ENCODE measurements around the gene EXOSC10.
"Not testable (repeated sequence)": the region's sequence is repeated elsewhere in the genome, so short reads cannot be mapped to it uniquely, and the experiment has no call there.

The EXOSC10 gene

DNA sequence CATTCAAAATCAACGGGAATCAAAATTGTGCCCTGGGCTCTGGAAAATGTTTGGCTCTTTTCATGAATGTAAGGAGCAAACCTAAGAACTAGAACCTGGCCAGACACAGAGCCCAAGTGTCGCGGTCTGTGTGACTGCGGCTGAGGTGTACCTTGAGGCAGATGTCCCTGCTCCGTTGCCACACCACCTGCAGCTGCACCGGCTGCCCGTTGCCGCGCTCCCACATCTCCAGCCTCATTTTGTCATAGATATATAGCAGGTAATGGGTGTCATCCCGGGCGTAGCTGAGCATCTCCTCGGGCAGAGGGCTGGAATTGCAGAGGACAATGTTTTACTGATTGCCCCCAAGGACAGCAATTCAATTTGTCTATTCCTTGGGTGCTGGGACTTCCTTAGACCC is 18.7 kb downstream of the EXOSC10 start:
- Histone ChIP-seq H3K27me3 (ENCODE audit: insufficient read depth, low read depth, severe bottlenecking) (no peaks in the 10 kb centered on the region), H3K27ac (0 out of 2 replicates have a peak overlapping the region, but pooled peaks have one; percentile 23), H3K36me3 (peaks cover 81% of the 10 kb centered on the region), H3K9me3 (ENCODE audit: severe bottlenecking) (no peaks in the 10 kb centered on the region), H3K4me3 (ENCODE audit: low read depth, low read length) (no peak overlapping the region)
- no peak for DNase-seq
- TF ChIP-seq, protein P1, sequence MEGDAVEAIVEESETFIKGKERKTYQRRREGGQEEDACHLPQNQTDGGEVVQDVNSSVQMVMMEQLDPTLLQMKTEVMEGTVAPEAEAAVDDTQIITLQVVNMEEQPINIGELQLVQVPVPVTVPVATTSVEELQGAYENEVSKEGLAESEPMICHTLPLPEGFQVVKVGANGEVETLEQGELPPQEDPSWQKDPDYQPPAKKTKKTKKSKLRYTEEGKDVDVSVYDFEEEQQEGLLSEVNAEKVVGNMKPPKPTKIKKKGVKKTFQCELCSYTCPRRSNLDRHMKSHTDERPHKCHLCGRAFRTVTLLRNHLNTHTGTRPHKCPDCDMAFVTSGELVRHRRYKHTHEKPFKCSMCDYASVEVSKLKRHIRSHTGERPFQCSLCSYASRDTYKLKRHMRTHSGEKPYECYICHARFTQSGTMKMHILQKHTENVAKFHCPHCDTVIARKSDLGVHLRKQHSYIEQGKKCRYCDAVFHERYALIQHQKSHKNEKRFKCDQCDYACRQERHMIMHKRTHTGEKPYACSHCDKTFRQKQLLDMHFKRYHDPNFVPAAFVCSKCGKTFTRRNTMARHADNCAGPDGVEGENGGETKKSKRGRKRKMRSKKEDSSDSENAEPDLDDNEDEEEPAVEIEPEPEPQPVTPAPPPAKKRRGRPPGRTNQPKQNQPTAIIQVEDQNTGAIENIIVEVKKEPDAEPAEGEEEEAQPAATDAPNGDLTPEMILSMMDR (IDR thresholded peaks at IDR 0.05; ENCODE audit: low read depth, low read length), result no peak

DNA sequence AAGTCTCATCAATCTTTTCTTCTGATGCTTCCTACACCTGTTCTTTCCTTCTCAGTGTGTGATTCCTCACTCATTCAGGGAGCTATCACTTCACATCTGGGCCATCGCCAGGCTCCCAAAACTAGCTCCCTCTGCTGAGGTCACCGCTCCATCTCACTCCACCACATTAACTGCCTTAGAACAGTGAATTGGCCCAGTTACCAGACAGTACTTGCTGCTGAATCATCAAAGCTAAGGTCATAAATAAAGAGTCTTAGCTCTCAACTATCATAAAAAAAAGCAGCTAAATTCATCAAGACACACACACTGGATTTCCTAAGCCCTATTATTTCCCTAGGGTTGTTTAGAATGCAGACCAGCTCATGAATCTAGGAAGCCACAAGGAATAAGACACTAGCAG is 21.0 kb downstream of the EXOSC10 start:
- peak overlapping the region; percentile 33; the same call in 1 of the 2 replicates for H3K27ac ChIP-seq
- H3K36me3 ChIP-seq, result peaks cover 82% of the 10 kb centered on the region
- TF ChIP-seq, protein P1 (IDR thresholded peaks at IDR 0.05; ENCODE audit: low read depth, low read length), result no peak
- H3K27me3 ChIP-seq (ENCODE audit: insufficient read depth, low read depth, severe bottlenecking), result no peaks in the 10 kb centered on the region
- H3K9me3 ChIP-seq (ENCODE audit: severe bottlenecking), result no peaks in the 10 kb centered on the region
- H3K4me3 ChIP-seq (ENCODE audit: low read depth, low read length), result no peak overlapping the region
- no peak for DNase-seq

DNA sequence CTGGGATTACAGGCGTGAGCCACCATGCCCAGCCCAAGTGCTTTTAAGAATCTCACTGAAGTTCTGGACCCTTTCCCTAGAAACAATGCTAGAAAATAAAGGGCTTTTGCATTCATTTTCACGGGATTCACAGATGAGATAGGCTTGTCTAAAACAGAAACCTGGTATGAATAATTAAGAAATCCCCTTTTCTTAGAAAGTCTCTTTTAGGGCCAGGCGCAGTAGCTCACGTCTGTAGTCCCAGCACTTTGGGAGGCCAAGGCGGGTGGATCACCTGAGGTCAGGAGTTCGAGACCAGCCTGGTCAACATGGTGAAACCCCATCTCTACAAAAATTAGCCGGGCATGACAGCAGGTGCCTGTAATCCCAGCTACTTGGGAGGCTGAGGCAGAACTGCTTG is 26.3 kb downstream of the EXOSC10 start:
- not testable (repeated sequence) for DNase-seq; H3K27me3 ChIP-seq (ENCODE audit: insufficient read depth, low read depth, severe bottlenecking); H3K27ac ChIP-seq; H3K4me3 ChIP-seq (ENCODE audit: low read depth, low read length); H3K9me3 ChIP-seq (ENCODE audit: severe bottlenecking)
- peaks cover 91% of the 10 kb centered on the region for H3K36me3 ChIP-seq

DNA sequence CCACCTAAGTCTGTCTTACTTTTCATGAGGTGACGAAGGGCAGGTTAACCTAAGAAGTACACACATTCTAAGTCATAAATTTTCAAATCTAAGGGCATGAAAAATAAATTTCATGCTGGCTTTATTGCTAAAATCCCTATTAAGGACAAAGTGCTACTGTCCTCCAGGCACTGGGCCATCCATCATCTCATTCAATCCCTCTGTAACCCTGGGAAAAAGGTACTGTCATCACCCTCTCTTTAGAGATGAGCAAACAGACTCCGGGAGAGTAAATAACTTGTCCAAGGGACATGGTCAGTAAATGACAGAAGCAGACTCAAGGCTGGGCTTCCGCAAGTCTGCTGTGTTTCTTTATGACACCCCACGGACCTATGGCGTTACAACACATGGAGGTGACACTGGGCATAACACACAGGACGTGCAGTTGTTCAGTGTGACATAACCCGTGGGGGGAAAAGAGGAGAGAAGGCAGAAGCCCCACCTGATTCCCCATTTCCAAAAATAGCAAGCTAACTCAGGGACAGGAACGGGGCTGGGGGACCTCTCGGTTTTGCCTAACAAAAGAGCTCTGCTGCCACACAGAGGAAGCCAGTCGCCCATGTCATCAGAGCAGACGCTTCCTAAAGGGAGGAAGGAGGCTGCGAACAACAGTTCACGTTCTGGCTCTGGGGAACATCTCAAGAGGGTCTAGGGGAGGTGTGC is 27.3 kb downstream of the EXOSC10 start:
- Histone ChIP-seq H3K27me3 (ENCODE audit: insufficient read depth, low read depth, severe bottlenecking) (no peaks in the 10 kb centered on the region), H3K9me3 (ENCODE audit: severe bottlenecking) (no peaks in the 10 kb centered on the region), H3K4me3 (ENCODE audit: low read depth, low read length) (no peak overlapping the region), H3K27ac (no peak overlapping the region), H3K36me3 (peaks cover 93% of the 10 kb centered on the region)
- no peak for DNase-seq
- TF ChIP-seq, protein P1 (IDR thresholded peaks at IDR 0.05; ENCODE audit: low read depth, low read length), result no peak

DNA sequence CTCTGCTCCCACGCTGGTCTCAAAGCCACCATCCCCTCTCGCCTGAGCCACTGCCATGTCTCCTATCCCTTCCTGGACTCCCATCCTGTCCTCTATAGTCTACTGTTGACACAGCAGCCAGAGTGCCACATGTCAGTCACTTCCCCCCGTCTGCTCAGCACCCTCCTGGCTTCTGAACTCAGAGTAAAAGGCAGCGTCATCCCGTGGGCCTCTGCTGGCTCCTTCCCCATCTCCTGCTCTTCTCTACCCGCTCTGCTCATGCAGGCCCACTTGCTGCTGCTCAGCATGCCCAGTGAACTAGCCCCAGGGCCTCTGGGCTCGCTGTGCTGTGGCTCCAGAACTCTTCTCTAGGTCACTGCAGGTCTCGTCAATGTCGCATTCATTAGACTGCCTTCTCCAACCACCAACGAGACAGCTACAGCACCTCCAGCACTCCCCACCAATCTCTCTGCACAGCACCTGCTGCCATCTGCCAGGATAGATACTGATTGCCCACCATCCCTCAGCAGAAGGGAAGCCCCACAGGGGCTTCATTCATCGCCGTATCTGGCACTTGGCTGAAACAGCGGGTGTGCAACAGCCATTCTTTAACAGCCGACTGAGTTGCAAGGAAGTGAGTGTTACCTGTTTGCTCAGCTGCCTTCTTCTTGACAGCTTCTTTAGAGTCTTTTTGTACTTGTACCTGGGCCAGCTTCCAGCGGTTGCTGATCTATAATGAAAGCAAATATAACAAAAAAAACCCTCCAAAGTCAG is 28.0 kb downstream of the EXOSC10 start:
- Histone ChIP-seq H3K27me3 (ENCODE audit: insufficient read depth, low read depth, severe bottlenecking) (no peaks in the 10 kb centered on the region), H3K36me3 (peaks cover 93% of the 10 kb centered on the region), H3K4me3 (ENCODE audit: low read depth, low read length) (no peak overlapping the region), H3K9me3 (ENCODE audit: severe bottlenecking) (no peaks in the 10 kb centered on the region), H3K27ac (no peak overlapping the region)
- TF ChIP-seq, protein P1 (IDR thresholded peaks at IDR 0.05; ENCODE audit: low read depth, low read length), result no peak
- DNase-seq, result no peak

DNA sequence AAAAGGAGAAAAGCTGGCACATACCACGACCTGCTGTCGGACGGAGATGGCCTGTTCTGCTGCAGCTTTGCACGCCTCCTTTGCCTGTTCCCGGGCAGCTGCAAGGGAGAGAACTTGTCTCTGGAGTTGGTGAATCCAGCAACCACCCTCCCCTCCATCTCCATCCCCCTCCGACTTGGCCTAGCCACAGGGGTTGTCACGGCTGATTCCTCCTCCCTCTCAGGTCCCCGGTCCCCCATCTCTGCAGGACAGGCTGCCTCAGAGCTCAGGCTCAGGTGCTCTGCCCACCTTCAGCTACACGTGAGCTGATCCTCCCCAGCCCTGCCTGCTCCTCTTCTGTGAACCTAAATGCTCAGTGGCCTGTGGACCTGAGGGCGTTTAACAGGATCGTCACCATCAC is 28.8 kb downstream of the EXOSC10 start:
- no peak overlapping the region for H3K4me3 ChIP-seq (ENCODE audit: low read depth, low read length)
- DNase-seq, result no peak
- H3K27me3 ChIP-seq (ENCODE audit: insufficient read depth, low read depth, severe bottlenecking), result no peaks in the 10 kb centered on the region
- TF ChIP-seq, protein P1 (IDR thresholded peaks at IDR 0.05; ENCODE audit: low read depth, low read length), result no peak
- no peak overlapping the region for H3K27ac ChIP-seq
- H3K36me3 ChIP-seq, result peaks cover 93% of the 10 kb centered on the region
- H3K9me3 ChIP-seq (ENCODE audit: severe bottlenecking), result no peaks in the 10 kb centered on the region

All from WERI-Rb-1 (cell line).